GM18519 (cell line): ENCODE data around the gene LEF1.
"Not testable (repeated sequence)": the region's sequence is repeated elsewhere in the genome, so short reads cannot be mapped to it uniquely, and the experiment has no call there.

ENCODE experiments used
- ATAC-seq: cut with Tn5 transposase; IDR thresholded peaks from one replicate; pipeline ENCODE4 v1.9.1; 2021; ENCODE audit warnings: mild to moderate bottlenecking, moderate library complexity; ENCODE audit not compliant: unreplicated experiment, low FRiP score

Gene LEF1

DNA sequence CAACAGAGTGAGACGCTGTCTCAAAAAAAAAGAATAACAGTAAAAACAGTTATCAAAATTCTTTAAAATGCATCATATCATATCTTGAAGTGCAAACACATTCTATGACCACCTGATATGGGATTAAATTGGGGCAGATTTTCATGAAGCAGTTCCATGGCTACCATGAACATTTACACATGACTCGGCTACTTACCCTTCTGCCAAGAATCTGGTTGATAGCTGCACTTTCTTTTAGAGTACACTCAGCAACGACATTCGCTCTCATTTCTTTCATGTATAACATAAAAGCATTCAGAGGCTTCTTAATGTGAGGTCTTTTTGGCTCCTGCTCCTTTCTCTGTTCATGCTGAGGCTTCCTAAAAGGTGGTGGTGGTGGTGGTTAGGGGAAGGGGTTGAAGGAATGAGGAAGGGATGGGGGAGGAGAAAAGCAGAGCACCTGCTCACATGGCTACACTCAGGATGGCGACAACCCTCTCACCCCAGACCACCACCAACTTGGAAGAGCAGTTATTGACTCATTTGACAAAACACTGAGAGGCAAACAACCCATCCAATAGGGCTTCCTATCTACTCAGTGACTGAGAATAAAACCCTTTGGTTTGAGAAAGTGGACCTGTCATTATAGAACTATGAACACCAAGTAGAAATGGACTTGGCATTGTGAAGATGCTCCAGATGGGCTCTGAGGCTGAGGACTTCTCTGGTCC lies 90.6 kb downstream of the LEF1 start:
- no peak for ATAC-seq

DNA sequence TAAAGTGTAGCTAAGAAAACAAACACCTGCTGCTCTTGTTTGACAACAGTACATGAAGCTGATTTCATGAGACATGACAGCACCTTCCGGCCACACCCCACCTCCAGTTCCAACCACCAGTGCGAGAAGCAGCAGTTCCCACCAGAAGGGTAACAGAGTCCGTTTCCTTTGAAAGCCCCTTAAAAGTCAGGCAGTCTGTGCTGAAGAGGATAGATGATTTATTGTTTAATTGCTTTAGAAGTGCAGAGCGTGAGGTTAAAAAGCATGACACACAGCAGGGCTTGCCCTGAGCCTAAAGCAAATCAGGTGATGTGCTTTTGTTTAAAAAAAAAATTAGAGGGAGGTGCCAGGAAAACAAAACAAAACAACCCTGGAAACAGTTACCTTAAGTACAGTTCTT lies 96.4 kb downstream of the LEF1 start:
- no peak for ATAC-seq

DNA sequence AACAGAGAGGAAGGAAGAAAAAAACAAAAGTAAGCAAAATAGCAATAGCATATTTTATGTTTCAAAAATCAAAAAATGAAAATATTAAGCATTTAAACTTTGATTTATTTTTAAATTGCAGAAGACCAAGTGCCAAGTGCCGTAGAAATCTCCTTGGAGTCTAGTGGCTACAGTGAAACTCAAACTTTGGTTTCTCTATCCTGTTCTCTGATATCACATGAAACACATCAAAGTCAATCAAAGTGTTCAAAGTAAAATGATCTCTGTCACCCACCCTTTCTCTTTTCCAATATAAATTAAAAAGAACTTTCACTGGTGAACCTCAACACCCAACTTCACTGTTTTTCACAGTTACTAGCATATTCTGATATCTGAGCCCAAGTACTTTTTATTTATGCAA lies 98.0 kb downstream of the LEF1 start:
- ATAC-seq, result no peak

DNA sequence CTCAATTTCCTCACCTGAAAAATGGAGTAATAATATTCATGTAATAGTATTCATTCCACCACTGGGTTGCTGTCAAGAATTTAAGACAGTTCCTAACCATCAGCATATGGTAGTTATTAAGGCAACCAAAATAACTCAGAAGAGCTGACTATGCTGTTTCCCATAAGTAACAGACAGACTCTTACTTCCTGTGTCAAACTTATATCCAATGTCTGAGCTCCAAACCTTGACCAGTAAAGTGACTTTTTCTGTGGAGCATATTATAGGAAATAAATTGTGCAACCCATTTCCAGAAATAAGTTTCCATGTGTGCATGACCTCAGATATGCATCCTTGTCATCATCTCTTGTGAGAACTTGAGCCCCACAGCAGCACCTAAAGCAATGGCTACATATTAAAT lies 100.3 kb downstream of the LEF1 start:
- ATAC-seq, result no peak

DNA sequence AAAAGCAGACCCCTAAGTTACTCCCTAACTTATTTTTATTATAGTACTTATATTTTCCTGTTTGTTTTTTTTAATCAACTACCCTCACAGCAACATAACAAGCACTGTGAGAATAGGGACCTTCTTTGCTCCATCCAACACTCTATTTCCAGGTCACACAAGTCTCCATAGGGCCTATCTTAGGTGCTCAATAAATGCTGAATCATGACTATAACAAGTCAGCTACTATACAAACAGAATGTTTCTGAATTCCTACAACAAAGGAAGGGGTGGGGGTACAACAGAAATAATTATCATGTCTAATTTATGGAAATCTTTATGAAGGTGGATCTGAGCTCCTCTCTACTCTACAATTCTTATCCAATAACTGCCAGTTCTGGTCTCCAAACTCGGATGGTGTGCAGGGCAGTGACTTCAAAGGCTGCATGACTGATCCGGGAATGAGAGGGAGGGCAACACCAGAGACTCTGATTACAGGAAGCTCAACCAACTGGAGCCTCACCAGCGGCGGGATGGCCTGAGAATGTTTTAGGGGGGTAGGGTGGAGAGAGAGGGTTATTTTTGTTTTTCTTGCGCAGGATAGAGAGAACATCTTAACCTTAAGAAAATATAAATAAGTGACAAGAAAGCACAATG lies 107.9 kb downstream of the LEF1 start:
- ATAC-seq, result no peak

DNA sequence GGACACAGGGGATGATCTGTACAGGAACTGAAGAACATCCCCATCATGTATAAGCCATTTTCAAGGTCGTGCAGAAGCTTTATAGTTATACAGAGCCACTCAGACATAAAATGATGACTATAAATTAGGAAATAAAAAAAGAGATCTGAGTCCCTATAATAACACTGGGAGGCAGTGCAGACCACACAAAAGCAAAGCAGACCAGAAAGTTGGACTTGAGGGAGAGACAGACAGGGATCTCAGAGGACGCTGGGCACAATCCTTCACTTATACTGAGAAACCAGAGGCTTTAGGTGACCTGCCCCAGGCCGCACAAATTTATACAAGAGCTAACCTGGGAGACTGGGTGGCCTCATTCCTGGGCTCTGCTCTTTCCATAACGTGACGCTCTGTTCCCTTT lies 108.6 kb downstream of the LEF1 start:
- no peak for ATAC-seq

DNA sequence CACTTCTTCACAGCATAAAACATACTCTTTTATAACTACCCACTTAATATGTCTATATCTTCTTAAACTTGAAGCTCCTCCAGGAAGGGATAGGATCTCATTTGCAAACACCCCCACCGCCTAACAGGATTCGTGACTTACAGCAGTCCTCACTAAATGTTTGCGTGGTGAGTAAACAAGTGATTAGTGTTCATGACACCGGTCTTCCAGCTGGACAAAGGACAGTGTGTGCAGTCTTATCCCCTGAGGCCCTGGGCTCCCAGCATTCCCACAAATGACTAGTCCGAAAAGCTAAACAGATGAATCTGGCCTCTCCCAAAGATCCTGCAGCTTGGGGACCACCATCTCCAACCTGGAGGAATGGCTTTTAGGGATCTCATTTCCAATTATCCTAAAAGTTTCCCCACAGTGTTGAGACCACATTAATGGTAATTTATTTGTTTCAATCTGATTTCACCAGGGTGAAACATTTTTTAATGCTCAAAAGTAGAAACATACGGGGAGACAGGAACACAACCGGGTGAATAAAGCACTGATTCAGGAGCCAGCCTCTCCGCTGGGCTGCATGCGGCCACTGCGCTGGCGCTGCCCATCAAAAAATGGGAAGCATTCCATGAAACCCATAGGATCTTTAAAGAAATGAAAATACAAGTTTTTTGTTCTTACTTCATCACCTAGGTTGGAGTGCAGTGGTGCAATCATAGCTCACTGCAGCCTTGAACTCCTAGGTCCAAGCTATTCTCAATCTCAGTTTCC lies 109.9 kb downstream of the LEF1 start:
- ATAC-seq, result no peak

DNA sequence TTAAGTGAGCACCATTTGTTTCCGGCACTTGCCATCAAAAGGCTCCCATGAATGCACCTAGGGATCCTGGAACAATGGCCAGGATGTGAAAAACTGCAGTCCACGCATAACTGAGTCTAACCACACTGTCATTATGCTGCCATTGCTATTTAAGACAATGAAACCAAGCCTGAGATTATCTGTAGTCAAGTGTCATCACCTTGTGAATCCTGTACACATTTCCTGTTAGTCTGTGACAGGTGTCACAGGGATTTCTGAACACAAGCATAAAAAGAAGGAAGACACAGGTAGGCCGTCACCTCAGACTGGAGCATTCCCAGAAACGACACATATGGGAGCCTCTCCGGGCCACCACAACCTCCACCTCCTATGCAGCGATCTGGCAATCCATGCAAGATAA lies 112.3 kb downstream of the LEF1 start:
- no peak for ATAC-seq

DNA sequence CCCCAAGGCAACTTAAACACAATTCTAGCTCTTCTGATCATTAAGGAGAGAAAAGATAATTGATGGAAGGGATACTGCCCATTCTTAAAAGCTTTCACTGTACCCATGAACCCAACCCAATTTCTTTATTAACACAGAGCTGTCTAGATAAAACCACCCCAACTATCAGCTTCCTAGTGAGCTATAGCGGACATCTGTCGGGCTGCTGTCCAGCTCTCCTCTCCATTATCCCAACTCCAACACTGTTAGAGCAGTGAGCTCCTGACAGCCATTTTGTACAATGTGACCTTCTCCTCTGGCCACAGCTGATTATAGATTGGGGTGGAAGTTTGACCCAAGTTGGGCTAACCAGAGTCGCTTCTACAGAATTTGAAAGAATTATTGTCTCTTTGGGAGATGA lies 112.9 kb downstream of the LEF1 start:
- no peak for ATAC-seq

DNA sequence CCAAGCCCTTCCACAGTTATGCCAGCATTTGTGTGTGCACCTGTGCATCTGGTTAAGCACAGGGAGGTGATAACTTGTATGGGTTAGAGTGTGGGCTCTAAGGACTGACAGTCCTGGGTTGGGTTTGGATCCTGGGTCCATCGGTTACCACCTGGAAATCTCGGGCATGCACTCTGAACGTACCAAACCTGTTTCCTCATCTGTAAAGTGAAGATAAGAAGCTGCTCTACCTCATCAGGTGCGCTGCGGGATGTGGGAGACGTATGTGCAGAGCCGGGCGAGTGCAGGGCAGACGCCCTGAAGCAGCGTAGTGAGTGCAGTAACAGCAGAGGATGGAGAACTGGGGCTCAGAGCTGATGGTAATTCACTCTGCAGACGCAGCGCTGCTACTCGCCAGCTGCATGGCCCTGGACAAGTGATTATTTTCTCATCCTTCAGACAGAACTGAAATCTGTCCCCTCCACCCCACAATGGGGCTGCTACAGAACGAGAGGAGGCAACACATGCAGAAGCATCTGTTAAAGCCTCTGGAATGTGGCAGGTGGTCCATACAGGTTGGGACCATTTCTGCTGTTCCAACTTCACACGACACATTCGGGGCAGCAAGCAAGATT lies 114.6 kb downstream of the LEF1 start:
- no peak for ATAC-seq

DNA sequence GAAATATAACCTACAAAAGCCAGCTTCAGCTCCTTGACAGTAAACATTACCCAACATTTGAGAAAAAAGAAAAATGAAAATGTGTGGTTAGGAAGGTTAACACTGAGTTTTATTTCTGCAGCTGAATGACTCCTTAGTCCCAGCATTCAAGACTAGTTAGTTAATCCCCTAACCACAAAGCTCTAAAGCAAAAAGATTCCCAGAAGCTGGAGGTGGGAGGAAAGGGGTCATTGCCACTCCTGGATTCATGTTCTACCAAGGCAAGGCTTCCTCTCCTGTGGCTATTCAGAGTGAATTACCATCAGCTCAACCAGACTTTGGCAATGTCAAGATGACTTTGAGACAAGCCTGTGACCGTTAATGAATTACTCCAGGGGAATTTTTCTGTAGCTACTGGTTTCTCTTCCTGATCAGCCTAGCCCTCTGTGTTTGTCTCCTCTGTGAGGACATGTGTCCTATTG lies 115.5 kb downstream of the LEF1 start:
- no peak for ATAC-seq

DNA sequence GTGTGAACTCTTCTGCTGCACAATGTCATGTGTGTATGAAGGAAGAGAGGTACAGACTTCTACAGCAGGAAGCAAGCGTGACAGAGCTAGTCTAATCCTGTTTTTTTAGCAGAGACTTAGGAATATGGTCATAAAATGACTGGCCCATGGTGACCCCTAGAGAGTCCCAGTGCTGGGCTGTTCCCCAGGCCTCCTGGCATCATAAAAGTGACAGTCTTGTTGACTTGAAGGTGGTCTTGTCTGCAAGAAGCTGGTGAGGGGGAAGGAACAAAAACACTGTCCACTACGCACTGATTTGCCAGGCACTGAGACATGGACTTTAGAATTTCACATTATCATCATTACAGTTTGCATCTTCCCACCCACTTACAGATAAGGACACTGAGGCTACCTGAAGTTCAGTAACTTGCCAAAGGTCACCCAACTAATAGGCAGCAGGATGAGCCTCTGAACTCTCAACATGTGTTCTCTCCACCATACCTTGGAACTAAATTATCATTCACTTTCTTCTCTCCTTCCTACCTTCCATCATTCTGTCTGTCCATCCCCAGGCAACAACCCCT lies 116.1 kb downstream of the LEF1 start:
- no peak for ATAC-seq

DNA sequence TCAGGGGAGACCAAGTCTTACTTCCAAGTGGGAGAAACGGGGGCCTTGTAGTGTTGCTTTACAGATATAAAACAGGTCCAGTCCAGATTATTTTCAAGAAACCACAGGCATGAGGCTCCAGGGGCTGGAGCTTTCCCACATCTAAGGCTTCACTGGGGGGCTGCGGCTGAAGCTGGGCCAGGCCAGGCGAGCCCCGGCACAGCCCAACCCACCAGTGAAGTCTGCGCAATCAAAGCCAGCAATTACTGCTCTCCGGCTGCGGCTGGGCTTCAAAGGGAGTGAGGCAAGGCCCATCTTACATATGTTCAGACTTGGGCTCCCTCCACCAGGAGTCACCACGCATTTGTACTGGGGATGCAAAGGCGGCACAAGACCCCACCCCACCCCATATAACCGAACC lies 117.4 kb downstream of the LEF1 start:
- ATAC-seq, result no peak

DNA sequence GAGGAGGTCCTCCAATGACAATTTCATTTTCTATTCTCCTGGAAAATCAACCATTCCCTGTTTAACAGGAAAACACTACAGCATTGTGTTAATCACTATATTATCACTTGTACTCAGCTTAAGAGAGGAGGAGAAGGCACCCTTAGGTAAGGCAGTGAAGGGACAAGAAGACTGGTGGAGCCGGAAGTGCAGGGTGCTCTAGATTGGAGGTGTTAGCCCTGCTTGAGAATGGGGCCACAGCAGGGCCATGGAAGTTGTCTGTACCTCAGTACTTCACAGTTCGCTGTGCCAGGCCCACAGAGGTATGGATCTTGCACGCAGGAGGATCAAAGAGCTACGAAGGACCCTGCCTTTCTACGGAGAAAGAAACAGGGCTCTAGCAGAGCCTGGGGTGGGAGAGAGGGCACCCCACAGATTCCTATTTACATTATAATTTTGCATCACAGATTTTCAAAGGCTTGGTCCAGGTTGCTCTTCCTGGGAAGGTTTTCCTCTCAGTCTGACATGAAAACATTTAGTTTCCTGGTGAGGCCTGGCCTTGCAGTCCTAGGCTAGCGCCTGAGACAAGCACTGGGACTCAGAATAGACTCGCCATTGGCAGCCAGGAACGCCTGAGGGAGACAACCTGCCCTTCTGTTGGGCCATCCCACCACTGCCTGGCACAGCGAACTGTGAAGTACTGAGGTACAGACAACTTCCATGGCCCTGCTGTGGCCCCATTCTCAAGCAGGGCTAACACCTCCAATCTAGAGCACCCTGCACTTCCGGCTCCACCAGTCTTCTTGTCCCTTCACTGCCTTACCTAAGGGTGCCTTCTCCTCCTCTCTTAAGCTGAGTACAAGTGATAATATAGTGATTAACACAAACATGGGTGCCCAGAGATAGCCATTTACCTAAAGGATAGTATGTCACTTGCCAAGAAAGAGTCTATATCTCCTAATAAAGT lies 118.3 kb downstream of the LEF1 start:
- ATAC-seq, result not testable (repeated sequence)

DNA sequence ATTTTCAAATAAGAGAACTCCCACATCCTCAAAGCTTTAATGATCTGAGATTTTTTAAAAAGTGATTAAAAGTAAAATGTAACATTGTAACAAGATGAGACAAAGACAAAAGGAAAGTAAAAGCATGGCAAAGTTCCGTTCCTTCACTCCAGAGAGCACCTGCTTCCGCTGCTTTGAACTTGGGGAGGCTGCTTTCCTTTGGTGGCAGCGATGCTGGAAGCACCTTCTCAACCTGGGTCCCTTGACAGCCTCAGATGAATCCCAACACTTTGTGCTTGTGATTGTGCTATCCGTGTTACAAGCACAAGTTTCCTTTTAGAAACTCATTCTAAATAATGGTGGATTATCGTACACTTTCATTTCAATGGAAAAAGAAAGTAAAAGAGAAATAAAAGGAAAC lies 119.3 kb downstream of the LEF1 start:
- ATAC-seq, result no peak

DNA sequence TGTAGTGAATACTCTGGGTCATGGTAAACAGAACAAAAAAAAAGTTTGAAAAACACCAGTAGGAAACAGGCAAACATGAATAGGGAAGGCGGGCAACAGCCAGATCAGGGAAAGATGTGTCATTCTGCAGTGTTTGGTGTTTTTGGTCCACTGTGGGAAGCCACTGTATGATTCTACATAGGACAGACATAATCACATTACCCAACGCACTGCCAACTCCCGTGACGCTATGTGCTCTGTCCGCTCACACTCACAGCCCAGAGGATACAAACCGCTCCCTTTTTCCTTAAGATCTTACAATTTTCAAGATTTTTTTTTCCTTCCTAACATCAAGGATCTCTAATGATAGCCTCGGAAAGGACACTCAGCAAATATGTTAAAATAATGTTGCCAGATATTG lies 119.7 kb downstream of the LEF1 start:
- no peak for ATAC-seq

DNA sequence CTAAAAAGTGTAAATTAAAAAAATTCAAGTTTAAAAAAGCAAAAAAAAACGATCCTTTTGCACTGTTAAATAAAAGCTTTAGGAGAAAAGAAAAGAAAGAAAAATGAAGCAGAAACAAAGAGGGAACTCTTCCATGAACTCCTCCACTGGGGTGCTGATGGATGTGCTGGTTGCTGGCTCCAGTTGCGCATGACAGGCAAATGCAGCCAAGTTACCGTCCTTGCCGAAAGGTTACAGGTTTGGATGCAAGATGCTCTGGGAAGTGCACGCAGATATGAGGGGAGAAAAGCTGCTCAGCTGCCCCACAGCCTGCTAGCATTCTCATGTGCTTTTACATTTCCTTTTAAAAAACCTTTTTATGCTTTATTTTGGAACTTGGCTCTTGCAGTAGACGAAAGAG lies 120.6 kb downstream of the LEF1 start:
- no peak for ATAC-seq

DNA sequence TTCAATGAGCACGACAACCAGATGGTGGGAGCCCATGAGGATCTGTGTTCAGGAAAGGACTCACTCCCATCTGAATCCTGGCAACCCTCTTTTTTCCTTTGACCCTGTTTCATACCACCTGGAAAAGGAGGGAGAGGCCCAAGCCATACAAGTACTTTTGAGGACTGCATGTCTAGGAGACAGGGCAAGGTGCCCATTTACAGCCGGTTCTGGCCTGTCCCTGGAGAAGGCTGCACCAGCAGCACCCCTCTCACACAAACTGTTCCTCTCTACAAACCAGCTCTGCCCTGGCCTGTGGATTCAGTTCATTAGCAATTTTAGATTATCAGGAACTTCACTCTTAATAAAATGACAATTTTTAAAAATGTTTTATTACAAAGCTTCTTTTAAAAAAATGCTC lies 121.5 kb downstream of the LEF1 start:
- no peak for ATAC-seq

DNA sequence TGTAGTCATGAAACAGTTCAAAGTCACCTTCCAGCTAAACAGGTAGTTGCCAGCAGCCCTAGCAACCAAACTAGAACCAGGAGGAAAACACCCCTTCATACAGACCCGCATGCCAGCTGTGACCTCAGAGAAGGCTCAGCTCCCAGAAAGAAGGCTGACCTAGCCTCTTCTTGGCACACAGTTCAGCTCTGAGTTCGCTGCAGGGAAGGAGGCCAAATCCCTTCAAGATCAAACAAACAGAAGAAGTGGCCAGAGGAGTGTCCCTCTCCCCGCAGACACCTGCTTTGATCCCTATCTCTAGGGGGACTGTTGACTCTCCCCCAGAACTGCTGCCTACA lies 123.1 kb downstream of the LEF1 start:
- ATAC-seq, result no peak
